ENCODE results near the gene C11orf42. TPM values are rescaled to one million over a fixed set of nuclear protein-coding genes. Genes with fewer than 3 reads are reported as not detected.

Gene C11orf42
- total RNA-seq, 1 experiment from 2014 or later = not detected

- H4K91ac ChIP-seq (ENCODE audit: insufficient read length, low read depth, low read length) = no peak overlapping the region
- H3K27ac Mint-ChIP-seq = peak overlapping the region; percentile 87 to 99 (median 97); a peak in 6 of 7 replicates
- H3K4me1 ChIP-seq (ENCODE audit: insufficient read depth, low read length) = no peaks in the 10 kb centered on the region
- H3K27me3 ChIP-seq (ENCODE audit: insufficient read depth, low read length) = no peaks in the 10 kb centered on the region
- no peak overlapping the region for H2AFZ ChIP-seq (ENCODE audit: low read length)
- H2BK12ac ChIP-seq (ENCODE audit: insufficient read length, low read depth, low read length) = no peak overlapping the region
- H2AK5ac ChIP-seq (ENCODE audit: insufficient read length, low read length) = no peak overlapping the region
- H3K23ac ChIP-seq (ENCODE audit: insufficient read length, low read depth, low read length) = no peak overlapping the region
- peak overlapping the region; percentile 77 for H3K9ac ChIP-seq (ENCODE audit: extremely low read depth, insufficient read length, low read length)
- H2BK5ac ChIP-seq (ENCODE audit: insufficient read length, low read length) = no peak overlapping the region
- no peak overlapping the region for H3K56ac ChIP-seq (ENCODE audit: insufficient read length, low read depth, low read length)
- H2BK15ac ChIP-seq (ENCODE audit: low read depth, low read length) = no peak overlapping the region
- no peaks in the 10 kb centered on the region for H3K79me1 ChIP-seq (ENCODE audit: insufficient read depth, low read depth, low read length, poor library complexity, severe bottlenecking)
- H3K4me1 Mint-ChIP-seq = peaks cover 11 to 14% of the 10 kb centered on the region in 2 experiments
- peak overlapping the region; percentile 91 for H3K14ac ChIP-seq (ENCODE audit: insufficient read depth, low read length)
- H4K20me1 ChIP-seq (ENCODE audit: control insufficient read depth, insufficient read depth, insufficient read length) = no peaks in the 10 kb centered on the region
- no peak overlapping the region for H3K27ac ChIP-seq (ENCODE audit: insufficient read length, low read depth, low read length)
- H3K4me2 ChIP-seq (ENCODE audit: insufficient read depth, insufficient read length, low read length) = peak overlapping the region; percentile 97
- H2BK120ac ChIP-seq (ENCODE audit: low read depth, low read length, poor library complexity, severe bottlenecking) = no peak overlapping the region
- no CpG with 5 or more reads among the region's 10 CpGs for WGBS (ENCODE audit: extremely low coverage, insufficient read length, low lambda C conversion rate)
- no peak for DNase-seq
- no peak overlapping the region for H2BK20ac ChIP-seq (ENCODE audit: low read depth, low read length, poor library complexity, severe bottlenecking)
- H3K4ac ChIP-seq (ENCODE audit: low read depth, low read length) = no peak overlapping the region
- no peak overlapping the region for H4K8ac ChIP-seq (replicated peaks; ENCODE audit: insufficient read length, low read depth, low read length)
- H3K27me3 Mint-ChIP-seq (ENCODE audit: low read depth) = peaks cover 4% of the 10 kb centered on the region
- no peaks in the 10 kb centered on the region for H3K9me3 ChIP-seq (ENCODE audit: control insufficient read depth, low read depth, low read length)
- no peaks in the 10 kb centered on the region for H3K9me3 Mint-ChIP-seq
- no peak overlapping the region for H3T11ph ChIP-seq (ENCODE audit: low read length)
- H3K79me2 ChIP-seq (ENCODE audit: insufficient read depth, low read length) = peaks cover 13% of the 10 kb centered on the region; the same call in 1 of the 2 replicates
- no peaks in the 10 kb centered on the region for H3K36me3 Mint-ChIP-seq (ENCODE audit: insufficient read depth in 1 of 3, low read depth in 3 of 3)
- H3K18ac ChIP-seq (ENCODE audit: insufficient read length, low read depth, low read length) = peak overlapping the region; percentile 85
- peaks cover 7% of the 10 kb centered on the region for H3K23me2 ChIP-seq (ENCODE audit: insufficient read length, low read depth, low read length, poor library complexity, severe bottlenecking)
- peak overlapping the region; percentile 99 for H3K4me3 Mint-ChIP-seq
- TF ChIP-seq CTCF (conservative IDR thresholded peaks at IDR 0.05) = no peak
- H4K5ac ChIP-seq (ENCODE audit: insufficient read length, low read depth, low read length) = no peak overlapping the region
Observed at GRCh38 chr11:6233984-6234386, 28.6 kb downstream of the C11orf42 start.
